Neutrophil (primary cell): Measurements from ENCODE around the gene IL13RA2.

Source experiments
- H3K27ac ChIP-seq: fragments of 200-600 bp; sonication (generic); 2 replicates; pipeline ENCODE4 v1.5.1; 2016; ENCODE audit warnings: mild to moderate bottlenecking, moderate library complexity
- H3K27me3 ChIP-seq: fragments of 200-600 bp; sonication (generic); 2 replicates; pipeline ENCODE4 v1.6.0; 2016; ENCODE audit warnings: mild to moderate bottlenecking
- H3K36me3 ChIP-seq: fragments of 200-600 bp; sonication (generic); 2 replicates; pipeline ENCODE4 v1.5.1; 2017
- H3K4me1 ChIP-seq, 2 experiments: fragments of 200-600 bp in 1 of 2; sonication (generic) in 1 of 2; 1 replicate in 1 of 2; 2 replicates in 1 of 2; pipeline versions ENCODE4 v1.5.1 to v1.6.1; 2013 to 2016; ENCODE audit warnings: low read depth in 1 of 2, low read length in 1 of 2, mild to moderate bottlenecking in 1 of 2, moderate library complexity in 1 of 2; ENCODE audit not compliant: control insufficient read depth in 1 of 2, insufficient read depth in 1 of 2
- H3K4me3 ChIP-seq, 2 experiments: fragments of 200-600 bp in 1 of 2; sonication (generic) in 1 of 2; 1 replicate in 1 of 2; 2 replicates in 1 of 2; pipeline ENCODE4 v1.5.1; 2013 to 2016; ENCODE audit warnings: low read depth in 1 of 2, low read length in 1 of 2, mild to moderate bottlenecking in 1 of 2, moderate library complexity in 1 of 2
- H3K9me3 ChIP-seq: fragments of 200-600 bp; sonication (generic); 2 replicates; pipeline ENCODE4 v1.5.1; 2016
- TF ChIP-seq, protein P1 (sequence below): fragments of 200-600 bp; sonication (generic); IDR thresholded peaks from 2 replicates; pipeline ENCODE4 v1.5.1; 2016; ENCODE audit warnings: antibody characterized with exemption

Gene IL13RA2

DNA sequence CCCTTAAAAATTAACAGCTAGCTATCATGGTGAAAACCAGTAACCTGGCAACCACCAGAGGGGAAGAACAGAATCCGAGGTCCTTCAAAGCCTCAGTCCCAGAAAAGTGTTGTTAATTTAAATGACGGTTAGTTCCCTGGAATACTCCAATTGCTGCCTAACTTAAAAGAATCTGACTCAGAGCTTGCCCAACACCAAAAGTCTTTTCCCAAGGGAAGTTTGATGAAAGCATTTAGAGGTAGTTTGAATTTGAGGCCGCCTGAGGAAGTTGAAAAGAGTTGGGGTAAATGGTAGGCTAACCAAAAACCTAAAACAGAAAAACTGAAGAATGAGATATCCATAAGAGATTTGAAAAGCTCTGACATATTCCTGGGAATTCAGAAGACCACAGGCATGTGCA is 46.6 kb downstream of the IL13RA2 start:
- no peaks in the 10 kb centered on the region for H3K27me3 ChIP-seq
- H3K9me3 ChIP-seq, result no peaks in the 10 kb centered on the region
- H3K4me3 ChIP-seq, result no peak overlapping the region
- H3K36me3 ChIP-seq, result no peaks in the 10 kb centered on the region
- no peaks in the 10 kb centered on the region for H3K4me1 ChIP-seq
- TF ChIP-seq, protein P1, sequence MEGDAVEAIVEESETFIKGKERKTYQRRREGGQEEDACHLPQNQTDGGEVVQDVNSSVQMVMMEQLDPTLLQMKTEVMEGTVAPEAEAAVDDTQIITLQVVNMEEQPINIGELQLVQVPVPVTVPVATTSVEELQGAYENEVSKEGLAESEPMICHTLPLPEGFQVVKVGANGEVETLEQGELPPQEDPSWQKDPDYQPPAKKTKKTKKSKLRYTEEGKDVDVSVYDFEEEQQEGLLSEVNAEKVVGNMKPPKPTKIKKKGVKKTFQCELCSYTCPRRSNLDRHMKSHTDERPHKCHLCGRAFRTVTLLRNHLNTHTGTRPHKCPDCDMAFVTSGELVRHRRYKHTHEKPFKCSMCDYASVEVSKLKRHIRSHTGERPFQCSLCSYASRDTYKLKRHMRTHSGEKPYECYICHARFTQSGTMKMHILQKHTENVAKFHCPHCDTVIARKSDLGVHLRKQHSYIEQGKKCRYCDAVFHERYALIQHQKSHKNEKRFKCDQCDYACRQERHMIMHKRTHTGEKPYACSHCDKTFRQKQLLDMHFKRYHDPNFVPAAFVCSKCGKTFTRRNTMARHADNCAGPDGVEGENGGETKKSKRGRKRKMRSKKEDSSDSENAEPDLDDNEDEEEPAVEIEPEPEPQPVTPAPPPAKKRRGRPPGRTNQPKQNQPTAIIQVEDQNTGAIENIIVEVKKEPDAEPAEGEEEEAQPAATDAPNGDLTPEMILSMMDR, result no peak
- H3K27ac ChIP-seq, result no peak overlapping the region

DNA sequence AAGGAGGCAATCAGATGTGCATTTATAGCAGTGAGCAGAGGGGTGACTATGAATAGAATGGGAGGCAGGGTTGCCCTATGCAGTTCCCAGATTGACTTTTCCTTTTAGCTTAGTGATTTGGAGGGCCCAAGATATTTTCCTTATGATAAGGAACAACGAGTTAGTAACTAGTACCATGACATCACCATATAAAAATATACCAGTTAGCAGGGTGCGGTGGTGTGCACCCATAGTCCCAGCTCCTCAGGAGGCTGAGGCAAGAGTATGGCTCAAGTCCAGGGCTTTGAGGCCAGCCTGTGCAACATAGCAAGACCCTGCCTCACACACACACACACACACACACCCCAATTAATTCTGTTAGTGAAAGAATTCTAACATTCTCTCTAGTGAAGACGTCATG is 53.0 kb downstream of the IL13RA2 start:
- no peaks in the 10 kb centered on the region for H3K9me3 ChIP-seq
- H3K4me1 ChIP-seq, result no peaks in the 10 kb centered on the region
- H3K27ac ChIP-seq, result no peak overlapping the region
- TF ChIP-seq, protein P1, result no peak
- no peaks in the 10 kb centered on the region for H3K27me3 ChIP-seq
- H3K36me3 ChIP-seq, result no peaks in the 10 kb centered on the region
- H3K4me3 ChIP-seq, result no peak overlapping the region

DNA sequence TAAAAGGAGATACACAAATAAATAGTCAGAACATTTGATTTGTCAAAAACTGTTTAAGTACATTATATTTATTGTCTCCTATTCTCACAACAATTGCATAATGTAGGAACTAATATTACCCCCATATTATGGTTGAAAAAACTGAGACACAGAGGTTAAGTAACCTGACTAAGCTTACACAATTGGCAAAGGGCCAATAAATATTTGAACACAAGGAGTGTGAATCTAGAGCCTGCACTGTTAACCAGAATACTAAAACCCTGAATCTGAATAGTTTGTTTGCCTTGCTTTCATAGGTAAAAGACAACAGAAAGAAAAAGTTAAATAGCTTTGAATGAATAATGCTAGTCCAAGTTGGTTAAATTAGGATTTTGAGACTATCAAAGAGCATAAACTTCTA is 55.2 kb downstream of the IL13RA2 start:
- H3K9me3 ChIP-seq, result no peaks in the 10 kb centered on the region
- no peak overlapping the region for H3K27ac ChIP-seq
- H3K4me3 ChIP-seq, result no peak overlapping the region
- TF ChIP-seq, protein P1, result no peak
- no peaks in the 10 kb centered on the region for H3K27me3 ChIP-seq
- no peaks in the 10 kb centered on the region for H3K36me3 ChIP-seq
- no peaks in the 10 kb centered on the region for H3K4me1 ChIP-seq

DNA sequence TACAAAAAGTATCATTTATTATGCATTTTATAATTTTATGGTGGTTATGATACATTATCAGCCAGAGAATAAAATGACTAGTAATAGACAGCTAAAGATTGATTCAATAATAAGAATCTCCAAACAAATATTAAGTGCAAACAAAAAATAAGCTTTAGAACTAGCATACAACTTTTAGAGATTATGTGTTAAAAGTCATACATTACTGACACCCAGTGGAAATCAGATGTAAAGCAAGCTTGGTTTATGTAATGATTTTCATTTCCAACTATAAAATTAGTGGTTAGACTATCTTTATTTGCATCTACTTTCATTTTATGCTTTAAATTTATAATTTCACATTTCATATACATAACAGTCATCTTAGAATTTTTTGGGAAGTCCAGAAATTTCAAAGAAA is 57.7 kb downstream of the IL13RA2 start:
- H3K27ac ChIP-seq, result no peak overlapping the region
- no peaks in the 10 kb centered on the region for H3K9me3 ChIP-seq
- no peak overlapping the region for H3K4me3 ChIP-seq
- no peaks in the 10 kb centered on the region for H3K36me3 ChIP-seq
- no peaks in the 10 kb centered on the region for H3K27me3 ChIP-seq
- TF ChIP-seq, protein P1, result no peak
- H3K4me1 ChIP-seq, result no peaks in the 10 kb centered on the region
